WERI-Rb-1 (cell line): ENCODE results near the gene PMIS2.
A peak's percentile ranks its signal among the peaks of the same experiment; 100 is the strongest.

Source experiments
- DNase-seq: peaks from one replicate; pipeline ENCODE4 v3.0.0-alpha.2; 2020
- H3K27ac ChIP-seq: fragments of 250-450 bp; sonication (Bioruptor Pico); 2 replicates; pipeline ENCODE4 v1.5.1; 2020; ENCODE audit warnings: mild to moderate bottlenecking, moderate library complexity
- H3K27me3 ChIP-seq: fragments of 250-450 bp; sonication (Bioruptor Pico); 2 replicates; pipeline ENCODE4 v1.5.1; 2021; ENCODE audit warnings: mild to moderate bottlenecking, low read depth, moderate library complexity; ENCODE audit not compliant: insufficient read depth, severe bottlenecking
- H3K36me3 ChIP-seq: fragments of 250-450 bp; sonication (Bioruptor Pico); 2 replicates; pipeline ENCODE4 v1.5.1; 2020; ENCODE audit warnings: mild to moderate bottlenecking, moderate library complexity
- H3K4me3 ChIP-seq: 2 replicates; pipeline ENCODE4 v1.5.1; 2011; ENCODE audit warnings: low read depth, mild to moderate bottlenecking, control low read depth, low read length
- H3K9me3 ChIP-seq: fragments of 250-450 bp; sonication (Bioruptor Pico); 2 replicates; pipeline ENCODE4 v1.5.1; 2021; ENCODE audit warnings: mild to moderate bottlenecking, moderate library complexity; ENCODE audit not compliant: severe bottlenecking
- TF ChIP-seq, protein P1 (sequence below): IDR thresholded peaks from 2 replicates; pipeline ENCODE4 v1.5.1; 2011; ENCODE audit warnings: low read depth, mild to moderate bottlenecking, control low read depth, inconsistent platforms, low read length

The PMIS2 gene

DNA sequence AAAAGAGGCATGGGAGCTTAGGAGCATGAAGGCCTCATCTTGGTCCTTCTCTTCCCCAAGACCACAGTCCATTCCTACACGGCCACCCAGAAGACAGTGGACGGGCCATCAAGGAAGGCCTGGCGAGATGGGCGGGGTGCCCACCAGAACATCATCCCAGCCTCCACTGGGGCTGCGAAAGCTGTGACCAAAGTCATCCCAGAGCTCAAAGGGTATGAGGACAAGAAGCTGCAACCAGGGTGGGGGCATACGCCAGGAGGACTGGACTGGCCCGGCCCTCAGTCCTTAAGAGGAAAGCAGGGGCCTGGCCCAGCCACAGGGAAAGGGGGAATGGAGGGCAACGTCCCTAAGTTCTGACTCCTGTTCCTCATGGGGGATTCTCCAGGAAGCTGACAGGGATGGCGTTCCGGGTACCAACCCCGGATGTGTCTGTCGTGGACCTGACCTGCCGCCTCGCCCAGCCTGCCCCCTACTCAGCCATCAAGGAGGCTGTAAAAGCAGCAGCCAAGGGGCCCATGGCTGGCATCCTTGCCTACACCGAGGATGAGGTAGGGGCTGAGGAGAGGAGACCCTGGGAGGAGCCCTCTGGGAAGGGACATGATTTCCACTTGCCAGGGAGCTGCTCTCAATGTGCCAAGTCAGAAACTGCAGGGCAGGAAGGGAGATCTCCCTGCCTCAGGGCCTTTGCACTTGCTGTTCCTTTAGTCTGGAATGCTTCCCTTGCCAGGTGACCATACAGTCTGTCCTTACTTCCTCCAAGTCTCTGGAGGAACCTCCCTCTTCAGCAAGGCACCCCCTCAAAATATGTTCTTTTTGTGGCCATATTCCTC, 42.5 kb upstream of the PMIS2 start:
- peaks cover 6% of the 10 kb centered on the region; the same call in 1 of the 2 replicates for H3K36me3 ChIP-seq
- no peak overlapping the region for H3K4me3 ChIP-seq
- H3K27me3 ChIP-seq = no peaks in the 10 kb centered on the region
- no peak overlapping the region for H3K27ac ChIP-seq
- TF ChIP-seq, protein P1, sequence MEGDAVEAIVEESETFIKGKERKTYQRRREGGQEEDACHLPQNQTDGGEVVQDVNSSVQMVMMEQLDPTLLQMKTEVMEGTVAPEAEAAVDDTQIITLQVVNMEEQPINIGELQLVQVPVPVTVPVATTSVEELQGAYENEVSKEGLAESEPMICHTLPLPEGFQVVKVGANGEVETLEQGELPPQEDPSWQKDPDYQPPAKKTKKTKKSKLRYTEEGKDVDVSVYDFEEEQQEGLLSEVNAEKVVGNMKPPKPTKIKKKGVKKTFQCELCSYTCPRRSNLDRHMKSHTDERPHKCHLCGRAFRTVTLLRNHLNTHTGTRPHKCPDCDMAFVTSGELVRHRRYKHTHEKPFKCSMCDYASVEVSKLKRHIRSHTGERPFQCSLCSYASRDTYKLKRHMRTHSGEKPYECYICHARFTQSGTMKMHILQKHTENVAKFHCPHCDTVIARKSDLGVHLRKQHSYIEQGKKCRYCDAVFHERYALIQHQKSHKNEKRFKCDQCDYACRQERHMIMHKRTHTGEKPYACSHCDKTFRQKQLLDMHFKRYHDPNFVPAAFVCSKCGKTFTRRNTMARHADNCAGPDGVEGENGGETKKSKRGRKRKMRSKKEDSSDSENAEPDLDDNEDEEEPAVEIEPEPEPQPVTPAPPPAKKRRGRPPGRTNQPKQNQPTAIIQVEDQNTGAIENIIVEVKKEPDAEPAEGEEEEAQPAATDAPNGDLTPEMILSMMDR = no peak
- H3K9me3 ChIP-seq = no peaks in the 10 kb centered on the region
- no peak for DNase-seq

DNA sequence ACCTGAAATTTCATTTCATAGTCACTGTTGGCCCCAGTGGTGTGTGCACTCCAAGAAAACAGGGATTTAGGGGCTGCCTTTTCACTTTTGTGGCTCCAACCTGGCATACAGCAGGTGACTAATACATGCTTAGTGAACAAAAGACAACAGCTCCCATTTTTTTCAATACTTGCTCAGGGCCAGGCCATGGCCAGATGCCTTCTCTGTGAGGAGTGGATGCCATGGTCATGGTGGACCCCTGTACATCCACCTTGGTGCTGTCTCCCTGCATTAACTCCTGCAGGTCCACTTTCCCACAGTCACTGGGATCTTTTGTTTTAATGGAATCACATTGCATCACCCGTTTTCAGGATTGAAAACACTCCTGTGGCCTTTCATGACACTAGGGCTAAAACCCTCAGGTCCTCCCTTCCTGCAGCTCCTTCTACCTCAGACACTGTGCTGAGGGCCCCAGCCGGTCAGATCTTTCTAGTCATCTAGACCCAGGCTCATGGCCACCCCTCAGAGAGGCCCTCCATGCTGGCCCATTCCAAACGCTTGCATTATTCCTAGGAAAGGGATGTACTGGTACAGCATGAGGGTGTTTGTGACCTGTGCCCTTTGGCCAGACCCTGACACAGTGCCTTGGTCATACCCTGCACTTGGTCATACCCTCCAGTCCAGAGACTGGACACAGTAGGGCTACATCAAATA, 41.7 kb upstream of the PMIS2 start:
- TF ChIP-seq, protein P1 = no peak
- Histone ChIP-seq H3K27ac (no peak overlapping the region), H3K9me3 (no peaks in the 10 kb centered on the region), H3K36me3 (peaks cover 6% of the 10 kb centered on the region; the same call in 1 of the 2 replicates), H3K27me3 (no peaks in the 10 kb centered on the region), H3K4me3 (peak overlapping the region; percentile 88)
- DNase-seq = no peak

DNA sequence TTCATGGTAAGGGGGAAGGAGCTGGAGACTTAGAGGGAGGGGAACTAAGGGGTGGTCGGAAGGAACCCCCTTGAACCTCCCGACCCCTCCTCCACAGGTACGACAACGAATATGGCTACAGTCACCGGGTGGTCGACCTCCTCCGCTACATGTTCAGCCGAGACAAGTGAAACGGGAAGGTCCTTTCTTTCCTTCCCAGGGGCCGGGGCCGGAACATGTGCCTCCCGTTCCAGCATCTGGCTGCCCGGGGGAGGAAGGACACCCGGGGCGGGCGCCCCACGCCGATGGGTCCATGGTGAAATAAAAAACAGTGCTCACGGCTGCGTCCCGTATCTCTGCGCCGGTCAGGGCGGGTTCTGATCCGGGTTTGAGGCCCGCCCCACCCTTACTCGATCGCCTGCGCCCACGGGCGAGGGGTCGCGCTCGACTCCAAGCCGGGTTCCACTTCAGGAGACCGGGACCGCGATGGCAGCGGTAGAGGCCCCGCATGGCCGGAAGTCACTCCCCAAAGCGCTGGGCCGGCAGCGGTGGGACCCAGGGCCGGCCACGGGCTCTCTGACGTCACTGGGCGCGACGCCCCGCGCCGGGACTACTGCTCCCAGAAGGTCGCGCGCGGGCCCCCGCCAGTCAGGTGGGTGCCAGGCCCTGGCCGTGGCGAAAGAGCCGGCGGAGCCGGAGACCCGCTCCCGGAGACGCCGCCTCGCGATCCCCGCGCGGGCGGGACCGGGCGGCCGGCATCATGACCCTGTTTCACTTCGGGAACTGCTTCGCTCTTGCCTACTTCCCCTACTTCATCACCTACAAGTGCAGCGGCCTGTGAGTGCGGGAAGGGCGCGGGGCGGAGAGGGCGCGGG, 40.7 kb upstream of the PMIS2 start, which contains the start of gene TMEM147:
TSS of gene TMEM147 (plus strand) at position 626 of the 854 bp plus-strand sequence. CDS start at position 740, 114 bp downstream.
- TF ChIP-seq, protein P1 = no peak
- Histone ChIP-seq H3K27me3 (no peaks in the 10 kb centered on the region), H3K9me3 (no peaks in the 10 kb centered on the region), H3K36me3 (peaks cover 6% of the 10 kb centered on the region; the same call in 1 of the 2 replicates), H3K4me3 (peak within 1 kb of the TSS; percentile 88), H3K27ac (peak within 1 kb of the TSS; percentile 74)
- peak; percentile 91 for DNase-seq

DNA sequence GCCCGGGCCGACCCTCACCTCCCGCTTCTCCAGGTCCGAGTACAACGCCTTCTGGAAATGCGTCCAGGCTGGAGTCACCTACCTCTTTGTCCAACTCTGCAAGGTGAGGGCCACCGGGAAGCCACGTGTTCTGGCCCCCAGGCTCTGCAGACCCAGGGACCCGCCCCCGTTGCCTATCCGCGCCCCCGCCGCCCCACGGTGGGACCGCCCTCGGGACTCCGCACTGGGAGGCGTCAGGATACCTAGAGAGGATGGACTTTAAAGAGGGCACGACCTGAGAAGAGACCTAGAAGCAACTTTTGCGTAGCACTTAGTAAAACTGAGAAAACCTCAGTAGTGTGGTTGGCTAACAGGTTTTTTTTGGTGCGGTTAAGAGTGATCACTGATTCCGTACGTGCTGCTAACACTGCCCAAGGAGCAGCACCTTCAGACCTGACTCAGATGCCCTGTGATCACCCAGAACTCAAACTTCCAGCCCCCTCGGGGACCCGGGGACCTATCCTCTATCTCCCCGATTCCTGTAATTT, 40.1 kb upstream of the PMIS2 start:
- Histone ChIP-seq H3K4me3 (peak overlapping the region; percentile 88), H3K27me3 (no peaks in the 10 kb centered on the region), H3K9me3 (no peaks in the 10 kb centered on the region), H3K36me3 (peaks cover 6% of the 10 kb centered on the region; the same call in 1 of the 2 replicates), H3K27ac (peak overlapping the region; percentile 74)
- TF ChIP-seq, protein P1 = no peak
- DNase-seq = peak; percentile 60

GRCh38 chr19:35546532-35546931, 39.4 kb upstream of the PMIS2 start:
- Histone ChIP-seq H3K27ac (no peak overlapping the region), H3K36me3 (peaks cover 6% of the 10 kb centered on the region; the same call in 1 of the 2 replicates)
- TF ChIP-seq, protein P1 = no peak

More at GRCh38 chr19:35546532-35546931, 39.4 kb upstream of the PMIS2 start:
- no peaks in the 10 kb centered on the region for H3K9me3 ChIP-seq
- no peaks in the 10 kb centered on the region for H3K27me3 ChIP-seq
- no peak for DNase-seq
- H3K4me3 ChIP-seq = 0 out of 2 replicates have a peak overlapping the region, but pooled peaks have one; percentile 88
